OCI-M2 (cell line): ENCODE data around the gene DOCK3.

ENCODE experiments used
- DNase-seq: peaks from one replicate; lab custom pipeline; 2025; ENCODE audit not compliant: unreplicated experiment; lab: John Stamatoyannopoulos, UW

DOCK3 gene

DNA sequence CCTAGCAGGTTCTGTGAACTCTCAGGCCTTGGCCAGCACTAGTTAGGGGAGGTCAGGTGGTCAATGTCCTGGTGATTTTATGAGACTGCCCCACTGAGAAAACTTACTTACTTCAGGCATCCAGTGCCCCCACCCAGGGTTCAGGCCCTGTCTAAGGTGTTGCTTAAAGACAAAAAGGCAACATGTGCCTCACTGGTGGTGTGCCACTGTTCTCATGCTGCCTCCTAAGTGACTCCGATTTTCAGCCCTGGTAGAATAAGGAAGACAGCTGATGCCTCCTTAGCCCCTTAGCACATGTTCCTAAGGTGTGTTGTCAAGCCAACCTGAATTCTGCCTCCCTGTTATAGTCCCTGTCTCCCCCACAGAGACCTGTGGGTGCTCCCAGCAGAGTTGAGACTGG is 721.7 kb downstream of the DOCK3 start:
- no peak for DNase-seq

DNA sequence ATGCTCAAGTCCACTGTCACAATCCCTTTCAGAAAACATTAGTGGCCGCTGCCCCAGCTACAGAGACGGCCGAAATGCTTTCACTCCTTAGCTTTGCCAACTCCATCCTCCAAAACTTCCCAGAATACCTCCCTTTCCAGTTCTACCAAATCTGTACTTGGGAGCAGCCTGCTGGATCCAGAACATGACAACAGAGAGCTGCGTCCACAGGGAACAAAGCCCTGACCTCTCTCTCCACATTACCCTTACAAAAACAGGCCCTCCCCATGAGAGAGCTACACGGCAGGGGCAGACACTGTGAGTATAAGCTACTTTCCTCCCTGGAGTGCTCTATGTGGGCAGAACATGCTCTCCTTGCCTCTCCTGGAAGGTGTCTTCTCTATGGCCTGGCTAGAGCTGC is 722.7 kb downstream of the DOCK3 start:
- no peak for DNase-seq

DNA sequence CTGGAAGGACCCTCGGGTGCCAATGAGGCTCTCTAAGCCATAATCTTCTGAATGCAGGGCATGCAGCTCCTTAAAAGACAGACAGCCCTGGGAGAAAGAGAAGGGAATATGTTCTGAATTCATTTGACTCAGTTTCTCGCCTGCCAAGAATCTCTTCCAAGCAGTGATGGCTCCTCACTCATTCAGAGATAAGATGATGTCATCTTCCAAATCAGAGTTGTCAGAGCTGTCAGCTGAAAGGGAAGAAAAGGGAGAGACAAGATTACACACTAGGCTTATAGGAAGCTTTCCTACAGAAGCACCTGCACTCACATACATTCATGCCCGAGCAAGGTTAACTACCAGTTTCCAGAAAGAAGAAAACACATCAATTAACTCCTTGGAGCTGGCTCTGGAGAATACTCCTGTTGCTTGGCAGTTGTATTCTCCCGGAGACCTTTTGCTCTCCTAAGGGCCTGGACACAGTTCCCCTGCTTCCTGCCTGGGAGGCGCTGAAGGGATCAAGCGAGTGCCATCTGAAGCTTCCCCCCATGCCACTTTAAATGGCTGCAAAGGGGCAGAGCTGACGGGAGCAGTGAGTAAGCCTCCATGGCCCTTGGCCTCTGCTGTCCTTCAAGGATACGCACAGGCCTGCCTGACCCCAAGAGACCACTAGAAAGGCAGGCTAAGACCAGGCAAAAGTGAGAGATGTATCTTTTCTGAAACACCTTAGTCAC is 724.0 kb downstream of the DOCK3 start:
- DNase-seq, result no peak

DNA sequence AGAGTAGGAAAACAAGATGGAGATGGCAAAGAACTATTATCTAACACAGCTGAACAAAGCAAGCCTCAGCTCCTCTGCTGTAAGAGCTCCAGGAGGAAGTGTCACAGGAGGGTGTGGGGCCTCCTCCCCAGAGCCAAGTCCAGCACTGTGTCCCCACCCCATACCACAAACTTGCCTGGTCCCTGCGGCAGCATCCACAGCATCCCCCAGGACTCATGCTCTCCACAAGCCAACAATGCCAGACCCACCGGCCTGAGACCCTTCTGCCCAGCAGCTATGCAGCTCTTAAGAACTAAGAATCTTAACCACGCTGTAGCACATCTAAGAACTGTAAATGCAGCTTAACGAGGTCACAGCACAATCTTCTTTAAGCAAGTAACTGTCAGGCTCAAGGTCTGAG is 725.4 kb downstream of the DOCK3 start:
- no peak for DNase-seq

DNA sequence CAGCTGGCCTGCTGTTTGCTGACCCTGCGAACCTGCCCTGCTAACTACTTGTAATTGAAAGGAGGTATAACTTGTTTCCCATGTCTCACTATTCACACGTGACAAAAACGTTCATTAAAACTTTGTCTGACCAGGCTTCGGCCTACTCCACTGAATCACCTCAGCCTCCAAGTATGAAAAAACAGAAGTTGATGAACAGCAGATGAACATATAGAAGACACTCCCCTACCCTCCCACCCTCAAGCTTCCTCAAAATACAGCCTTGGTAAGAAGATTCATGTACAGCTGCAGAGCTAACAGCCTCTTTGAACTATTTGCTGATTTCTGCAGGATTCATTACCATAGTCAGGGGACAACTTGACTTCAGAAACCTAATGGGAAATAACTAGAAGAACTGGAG is 727.0 kb downstream of the DOCK3 start:
- no peak for DNase-seq

DNA sequence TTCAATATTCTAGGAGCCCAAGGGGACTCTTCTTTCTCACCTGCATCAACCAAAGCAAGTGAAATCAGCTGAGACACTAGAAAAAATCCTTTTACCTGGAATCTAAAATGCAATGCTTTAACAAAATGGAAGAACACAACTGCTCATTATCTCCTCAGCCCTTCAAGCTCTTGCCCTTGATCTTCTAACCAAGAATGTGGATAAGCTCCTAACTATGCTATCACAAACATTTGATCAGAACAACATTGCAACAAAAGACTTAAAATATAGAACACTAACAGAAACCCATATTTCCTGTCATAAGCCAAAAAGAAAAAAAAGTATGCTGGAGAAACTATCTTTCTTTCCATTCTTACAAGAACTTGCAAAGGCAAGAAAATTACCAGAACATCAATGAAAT is 728.9 kb downstream of the DOCK3 start:
- no peak for DNase-seq

DNA sequence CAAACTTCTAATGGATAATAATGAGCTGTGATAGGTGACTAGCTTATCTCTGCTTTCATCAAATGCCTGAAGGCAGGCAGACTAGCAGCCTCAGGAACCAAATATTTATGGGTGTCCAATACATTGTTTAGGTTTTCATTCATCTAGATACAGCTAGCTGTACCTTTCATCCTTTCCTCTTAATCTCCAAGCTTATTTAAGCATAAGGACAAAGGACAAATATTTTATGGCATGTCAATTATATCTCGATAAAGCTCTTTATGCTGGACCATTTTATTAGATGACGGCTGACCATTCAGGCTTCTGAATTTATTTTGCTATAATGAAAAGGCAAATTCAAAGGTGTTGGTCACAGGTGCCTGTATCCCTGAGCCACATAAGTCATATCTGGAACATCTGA is 733.3 kb downstream of the DOCK3 start:
- no peak for DNase-seq

DNA sequence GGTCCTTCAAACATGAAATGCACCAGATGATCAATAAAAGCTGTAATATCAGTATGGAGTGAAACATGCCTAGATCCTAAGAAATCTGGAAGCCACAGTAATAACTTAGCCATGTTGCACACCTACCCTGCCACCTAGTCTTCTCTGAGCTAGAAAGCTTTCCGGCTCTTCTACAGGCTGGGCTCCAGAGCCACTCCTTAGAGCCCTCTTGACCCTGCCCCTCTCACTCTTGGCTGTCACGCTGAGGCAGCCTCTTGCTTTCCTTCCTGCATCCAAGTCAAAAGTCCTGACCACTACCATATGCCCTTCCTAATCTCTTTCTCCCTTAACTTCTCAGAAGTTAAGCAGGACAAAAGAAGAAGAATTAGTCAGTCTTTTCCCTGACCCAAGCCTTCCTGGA is 734.1 kb downstream of the DOCK3 start:
- DNase-seq, result no peak

DNA sequence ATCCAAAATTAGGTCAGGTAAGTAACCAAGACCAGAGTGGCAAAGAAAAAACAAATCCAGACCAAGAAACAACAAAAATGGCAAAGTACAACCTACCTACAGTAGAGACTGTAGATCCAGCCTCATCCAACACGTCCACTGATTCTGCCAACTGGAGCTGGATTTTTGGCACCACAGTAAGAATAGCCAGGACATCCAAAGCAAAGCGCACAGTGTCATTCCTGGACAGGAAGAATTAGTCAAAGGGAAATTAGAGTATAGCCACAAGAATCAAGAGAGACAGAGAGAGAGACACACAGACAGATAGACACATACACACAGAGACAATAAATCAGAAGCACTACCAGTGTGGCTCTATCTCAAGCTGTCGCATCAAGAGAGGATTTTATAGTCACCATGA is 747.5 kb downstream of the DOCK3 start:
- DNase-seq, result no peak

DNA sequence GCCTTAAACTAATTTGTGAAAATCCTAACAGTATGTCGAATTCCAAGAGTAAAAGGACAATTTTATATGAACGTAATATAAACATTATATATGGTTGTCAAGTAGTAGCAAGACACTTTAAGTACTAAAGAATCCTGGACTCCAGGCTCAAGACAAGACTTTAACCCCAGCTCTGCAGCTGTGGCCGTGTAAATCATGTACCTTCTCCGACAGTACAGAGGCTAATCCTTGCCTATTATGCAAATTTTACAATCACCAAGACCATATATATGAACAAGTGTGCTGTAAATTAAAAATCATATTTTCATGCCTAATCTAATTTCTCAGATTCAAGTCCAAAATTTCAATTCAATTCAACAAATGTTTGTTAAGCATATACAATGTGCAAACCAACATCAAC is 752.2 kb downstream of the DOCK3 start:
- no peak for DNase-seq

DNA sequence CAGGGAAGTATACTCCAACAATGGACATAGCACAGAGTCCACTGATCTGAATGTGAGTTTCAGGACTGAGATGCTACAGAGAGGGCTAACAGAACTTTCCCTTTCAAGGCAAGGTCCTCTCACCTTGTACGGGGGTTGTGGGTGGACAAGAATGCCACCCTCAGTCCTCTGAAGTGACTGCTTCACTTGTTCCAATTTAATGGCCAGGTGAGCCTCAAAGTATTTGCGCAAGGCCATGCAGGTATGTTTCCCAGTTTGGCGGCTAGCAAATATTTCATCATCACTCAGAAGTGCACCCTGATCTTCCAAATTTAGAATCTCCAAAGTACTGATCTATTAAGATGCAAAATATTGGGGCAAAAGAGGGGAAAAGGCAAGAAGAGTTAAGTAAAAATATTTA is 754.4 kb downstream of the DOCK3 start:
- DNase-seq, result no peak
